HG02970 (cell line): ENCODE results near the gene PLEKHO2.

Experiments
- ATAC-seq: cut with Tn5 transposase; IDR thresholded peaks from one replicate; pipeline ENCODE4 v1.9.1; 2021; ENCODE audit warnings: mild to moderate bottlenecking, moderate library complexity, moderate number of reproducible peaks; ENCODE audit not compliant: unreplicated experiment, low FRiP score

PLEKHO2 gene

GRCh38 chr15:64891561-64891960, 49.8 kb downstream of the PLEKHO2 start:
- ATAC-seq = no peak

GRCh38 chr15:64892847-64893403, 51.2 kb downstream of the PLEKHO2 start:
- ATAC-seq = no peak

GRCh38 chr15:64893481-64894394, 52.0 kb downstream of the PLEKHO2 start:
- peak; percentile 62 for ATAC-seq

GRCh38 chr15:64894395-64895056, 52.8 kb downstream of the PLEKHO2 start:
- no peak for ATAC-seq

- no peak for ATAC-seq
These were observed 53.8 kb downstream of the PLEKHO2 start for GRCh38 chr15:64895285-64896065.

- no peak for ATAC-seq
These were observed 54.8 kb downstream of the PLEKHO2 start for GRCh38 chr15:64896371-64897069.

GRCh38 chr15:64897345-64897985, 55.8 kb downstream of the PLEKHO2 start:
- no peak for ATAC-seq

- no peak for ATAC-seq
These were observed 56.7 kb downstream of the PLEKHO2 start for GRCh38 chr15:64898406-64898805.

GRCh38 chr15:64901141-64901540, 59.4 kb downstream of the PLEKHO2 start:
- ATAC-seq = no peak

- ATAC-seq = no peak
These were observed 60.2 kb downstream of the PLEKHO2 start for GRCh38 chr15:64901914-64902313.

- no peak for ATAC-seq
These were observed 61.1 kb downstream of the PLEKHO2 start for GRCh38 chr15:64902863-64903262.

GRCh38 chr15:64903326-64903950, 61.7 kb downstream of the PLEKHO2 start:
- no peak for ATAC-seq

- ATAC-seq = no peak
These were observed 62.5 kb downstream of the PLEKHO2 start for GRCh38 chr15:64904189-64904588.

- no peak for ATAC-seq
These were observed 63.6 kb downstream of the PLEKHO2 start for GRCh38 chr15:64905119-64905831.

GRCh38 chr15:64905941-64906340, 64.2 kb downstream of the PLEKHO2 start:
- ATAC-seq = no peak

- ATAC-seq = no peak
These were observed 64.7 kb downstream of the PLEKHO2 start for GRCh38 chr15:64906402-64906801.

- no peak for ATAC-seq
These were observed 66.3 kb downstream of the PLEKHO2 start for GRCh38 chr15:64907991-64908390.

GRCh38 chr15:64909546-64909945, 67.8 kb downstream of the PLEKHO2 start:
- no peak for ATAC-seq
